LNCAP (cell line): ENCODE measurements around the gene SAE1.

Experiments used
- CTCF ChIP-seq: fragments of 450-650 bp; IDR thresholded peaks from 2 replicates; pipeline ENCODE4 v1.5.1; 2017; ENCODE audit warnings: mild to moderate bottlenecking

Gene SAE1

GRCh38 chr19:47221890-47222289 lies 91.3 kb downstream of the SAE1 start:
- no peak for TF ChIP-seq CTCF

- no peak for TF ChIP-seq CTCF
These were observed 95.3 kb downstream of the SAE1 start for GRCh38 chr19:47225746-47226425.

GRCh38 chr19:47226426-47227351 lies 96.1 kb downstream of the SAE1 start:
- no peak for TF ChIP-seq CTCF

GRCh38 chr19:47227352-47228167 lies 96.9 kb downstream of the SAE1 start:
- TF ChIP-seq CTCF, result no peak

- TF ChIP-seq CTCF, result no peak
These were observed 97.7 kb downstream of the SAE1 start for GRCh38 chr19:47228168-47228936.

- TF ChIP-seq CTCF, result no peak
These were observed 98.5 kb downstream of the SAE1 start for GRCh38 chr19:47228937-47229675.
